ENCODE results near the gene FBXO36.
A peak's percentile ranks its signal among the peaks of the same experiment; 100 is the strongest.
"Not testable (repeated sequence)": the region's sequence is repeated elsewhere in the genome, so short reads cannot be mapped to it uniquely, and the experiment has no call there.

Gene FBXO36, protein sequence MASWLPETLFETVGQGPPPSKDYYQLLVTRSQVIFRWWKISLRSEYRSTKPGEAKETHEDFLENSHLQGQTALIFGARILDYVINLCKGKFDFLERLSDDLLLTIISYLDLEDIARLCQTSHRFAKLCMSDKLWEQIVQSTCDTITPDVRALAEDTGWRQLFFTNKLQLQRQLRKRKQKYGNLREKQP

DNA sequence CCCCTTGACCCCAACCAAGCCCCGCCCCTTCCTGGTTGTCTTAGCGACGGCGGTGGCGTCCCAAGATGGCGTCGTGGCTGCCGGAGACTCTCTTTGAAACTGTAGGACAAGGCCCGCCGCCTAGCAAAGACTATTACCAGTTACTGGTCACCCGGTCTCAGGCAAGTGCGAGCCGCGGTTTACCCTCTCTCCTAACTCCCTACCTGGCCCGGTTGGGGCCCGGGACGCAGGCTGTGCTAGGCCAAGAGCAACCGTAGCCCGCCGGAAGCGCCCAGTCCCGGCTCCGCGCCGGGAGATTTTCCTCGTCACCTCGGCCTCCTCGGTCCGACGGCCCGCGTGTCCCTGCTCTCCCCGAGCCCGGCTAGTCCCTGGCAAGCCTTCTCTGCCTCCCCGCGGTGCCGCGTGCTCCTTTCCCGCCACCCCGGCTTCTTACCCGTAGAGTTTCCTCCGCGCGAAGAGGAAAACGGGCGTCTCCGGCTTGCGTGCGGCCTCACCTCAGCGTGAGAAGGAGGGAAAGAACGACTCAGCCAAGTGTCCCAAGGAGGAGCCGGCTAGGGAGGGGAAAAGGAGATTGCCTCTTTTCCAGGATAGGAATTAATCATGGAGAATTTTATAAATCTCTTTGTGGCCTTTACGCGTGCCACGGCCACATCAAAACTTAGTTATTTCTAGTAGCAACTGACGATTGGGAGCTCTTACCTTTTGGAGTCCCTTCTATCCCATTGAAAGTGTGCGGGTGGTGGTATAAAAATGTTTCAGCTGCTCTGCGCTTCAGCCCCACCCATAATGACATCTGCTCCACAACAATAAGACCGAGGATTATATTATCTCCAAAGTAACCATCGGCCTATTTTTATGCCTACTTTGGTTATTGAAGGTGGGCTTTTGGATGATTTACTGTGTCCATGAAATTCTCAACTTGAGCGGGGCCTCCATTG lies at the start of gene FBXO36:
Gene FBXO36, plus strand, starts transcription at position 55 of the 938 bp plus-strand sequence. Its CDS starts 11 bp downstream, at position 66.
- FAIRE-seq: no peak

DNA sequence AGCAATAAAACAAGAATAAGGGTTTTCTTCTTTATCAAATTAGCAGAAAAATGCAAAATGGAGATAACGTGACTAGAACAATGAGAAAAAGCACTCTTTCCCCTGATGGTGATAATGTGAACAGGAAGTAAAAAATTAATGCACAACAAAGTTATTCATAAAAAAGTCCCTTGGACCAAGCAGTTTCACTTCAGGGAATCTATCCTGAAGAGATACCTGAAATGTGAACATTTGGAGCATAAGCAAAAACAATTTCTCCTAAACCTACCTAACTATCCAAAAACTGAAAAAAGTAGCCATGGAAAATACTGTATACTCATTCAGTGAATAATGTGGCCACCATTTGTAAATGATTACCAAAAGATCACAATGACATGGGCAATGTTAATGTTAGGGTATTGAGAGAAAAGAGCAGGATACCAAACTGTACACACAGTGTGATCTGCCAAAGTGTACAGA lies 49.2 kb upstream of the FBXO36 start:
- no peak for FAIRE-seq

DNA sequence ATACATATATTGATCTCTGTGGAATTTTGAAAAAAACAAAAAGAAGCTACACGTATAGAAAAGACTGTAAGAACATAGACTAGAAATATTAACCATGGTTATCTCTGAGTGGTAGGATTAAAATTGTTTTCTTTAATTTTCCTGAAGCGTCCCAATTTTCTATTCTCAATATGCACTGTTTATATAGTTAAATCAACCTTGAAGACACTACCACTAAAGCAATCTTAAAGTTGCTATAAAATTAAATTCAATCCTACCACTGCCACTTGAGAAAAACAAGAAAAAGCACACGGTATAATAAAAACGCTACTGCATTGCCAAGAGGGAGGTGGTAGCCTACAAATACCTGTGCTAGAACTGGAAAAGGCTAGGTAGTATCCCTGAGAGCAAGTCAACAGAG lies 47.7 kb upstream of the FBXO36 start:
- no peak for FAIRE-seq

DNA sequence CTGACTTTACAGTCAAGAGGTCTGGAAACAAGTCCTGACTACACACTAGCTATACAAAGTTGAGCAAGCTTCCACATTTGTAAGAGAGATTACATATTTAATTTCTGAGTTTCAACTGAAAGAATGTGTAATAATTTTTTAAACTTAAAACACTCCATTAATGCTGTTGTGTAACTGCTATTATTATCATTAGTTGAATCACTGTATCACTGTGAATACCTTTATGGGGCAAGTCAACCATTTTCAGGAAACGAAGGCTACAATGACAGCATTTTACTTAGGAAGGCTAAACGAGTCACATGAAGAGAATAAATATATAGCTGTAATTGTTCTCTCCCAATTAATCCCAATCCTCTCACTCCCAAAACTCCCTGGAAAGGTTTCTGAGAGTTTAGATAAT lies 46.8 kb upstream of the FBXO36 start:
- FAIRE-seq: no peak

DNA sequence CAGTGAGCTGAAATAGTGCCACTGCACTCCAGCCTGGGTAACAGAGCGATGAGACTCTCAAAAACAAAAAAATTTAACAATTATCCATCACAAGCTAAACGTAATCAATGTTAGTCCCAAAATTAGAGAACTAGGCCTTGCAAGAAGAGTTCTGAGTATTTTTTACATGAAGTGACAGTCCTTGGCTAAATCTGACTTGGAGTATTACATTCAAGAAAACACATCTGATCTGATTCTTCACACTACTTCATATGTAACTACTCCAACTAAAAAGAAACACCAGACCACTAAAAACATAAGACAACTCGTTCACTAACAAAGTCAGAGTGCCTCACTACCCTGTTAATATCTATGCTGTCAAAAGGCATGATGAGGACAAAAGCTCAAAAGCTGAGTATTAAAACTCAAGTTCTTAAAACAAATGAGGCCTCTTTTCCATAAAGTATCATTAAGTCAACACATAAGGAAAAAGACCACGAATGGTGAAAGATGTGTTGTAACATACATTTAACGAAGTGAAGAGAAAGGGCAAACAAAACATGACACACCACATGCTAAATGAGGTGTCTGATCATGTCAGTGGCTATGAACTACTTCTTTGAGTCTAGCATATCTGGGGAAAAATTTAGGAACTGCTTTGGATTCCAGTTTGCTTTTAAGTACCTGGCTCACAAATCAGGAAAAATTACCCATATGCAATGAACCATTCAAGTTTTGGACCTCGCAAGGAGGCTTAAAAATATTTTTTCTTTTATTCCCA lies 42.9 kb upstream of the FBXO36 start:
- FAIRE-seq: no peak

DNA sequence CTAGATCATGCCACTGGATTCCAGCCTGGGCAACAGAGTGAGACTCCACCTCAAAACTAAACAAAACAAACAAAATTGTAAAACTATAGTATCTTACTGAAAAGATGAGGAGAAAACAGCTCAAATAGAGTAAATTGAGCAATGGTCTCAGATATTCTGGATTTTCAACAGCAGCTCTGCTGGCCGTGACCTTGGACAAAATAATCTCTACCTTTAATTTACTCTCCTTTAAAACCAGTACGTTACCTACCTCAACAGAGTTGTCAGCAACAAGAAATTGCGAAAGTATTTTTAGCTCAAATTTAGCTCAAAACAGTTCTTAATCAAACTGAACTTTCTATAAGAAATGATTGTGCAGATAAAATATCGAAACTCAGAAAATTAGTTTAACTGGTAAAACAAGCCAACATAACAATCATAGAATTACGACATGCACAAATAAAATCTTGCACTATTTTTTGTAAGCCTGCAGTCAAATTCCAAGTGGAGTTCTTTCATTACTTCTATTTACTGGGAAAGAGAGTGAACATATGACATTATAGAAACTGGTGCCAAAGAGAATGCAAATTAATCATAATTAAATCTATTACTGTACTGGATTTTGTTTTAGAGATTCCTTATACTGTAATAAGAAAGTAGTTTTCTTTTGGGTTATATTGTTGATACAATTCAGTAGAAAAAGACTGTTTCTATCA lies 41.3 kb upstream of the FBXO36 start:
- FAIRE-seq: no peak

DNA sequence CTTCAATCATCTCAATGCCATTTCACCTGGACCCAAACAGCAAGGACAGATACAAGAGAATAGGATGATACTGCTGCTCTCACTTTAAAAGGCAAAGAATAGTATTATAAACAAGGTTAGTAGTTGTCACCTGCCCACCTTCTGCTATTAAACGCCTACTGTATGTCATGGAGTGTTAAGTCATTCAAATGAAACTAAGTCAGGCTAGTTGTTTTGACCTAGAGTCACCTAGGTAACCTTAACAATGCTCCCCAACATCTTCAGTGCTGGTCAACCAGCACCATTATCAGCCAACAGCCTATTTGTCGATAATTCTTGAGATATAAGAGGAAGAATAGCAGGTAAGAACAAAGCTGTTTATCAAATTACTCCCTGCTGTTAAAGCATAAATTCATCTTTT lies 39.7 kb upstream of the FBXO36 start:
- FAIRE-seq: no peak

DNA sequence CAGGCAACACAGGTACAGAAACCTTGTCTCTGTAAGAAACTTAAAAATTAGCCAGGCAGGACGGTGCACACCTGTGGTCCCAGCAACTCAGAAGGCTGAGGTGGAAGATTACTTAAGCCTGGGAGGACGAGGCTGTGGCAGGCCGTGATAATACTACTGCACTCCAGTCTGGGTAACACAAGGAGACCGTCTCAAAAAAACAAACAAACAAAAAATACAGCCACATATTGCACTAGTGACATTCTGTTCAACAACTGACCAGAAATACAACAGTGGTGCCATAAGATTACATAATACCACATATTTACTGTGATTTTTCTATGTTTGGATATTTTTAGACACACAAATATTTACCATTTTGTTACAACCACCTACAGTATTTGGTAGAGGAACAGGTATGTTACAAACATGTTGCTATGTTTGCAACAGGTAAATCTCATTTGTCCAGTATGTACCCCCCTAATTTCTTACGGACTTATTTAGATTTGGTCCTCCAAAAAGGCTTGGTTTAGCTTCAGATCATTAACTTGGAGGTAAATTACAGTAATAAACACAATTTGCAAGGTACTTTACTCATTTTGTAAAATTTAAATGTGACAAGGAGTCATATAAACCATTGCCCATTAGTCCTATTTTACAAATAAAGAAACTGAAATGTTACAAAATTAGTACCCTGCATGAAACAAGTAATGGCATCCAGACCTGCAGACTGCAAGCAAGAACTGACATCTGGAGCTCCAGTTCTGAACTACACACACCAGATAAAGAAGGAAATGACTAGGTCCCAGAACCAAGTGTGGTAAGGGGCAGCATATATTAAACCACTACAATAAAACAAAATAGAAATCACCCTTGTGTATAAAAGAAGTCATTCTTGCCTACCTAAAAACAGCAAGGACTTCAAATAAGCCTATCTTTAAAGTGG lies 37.3 kb upstream of the FBXO36 start:
- FAIRE-seq: no peak

DNA sequence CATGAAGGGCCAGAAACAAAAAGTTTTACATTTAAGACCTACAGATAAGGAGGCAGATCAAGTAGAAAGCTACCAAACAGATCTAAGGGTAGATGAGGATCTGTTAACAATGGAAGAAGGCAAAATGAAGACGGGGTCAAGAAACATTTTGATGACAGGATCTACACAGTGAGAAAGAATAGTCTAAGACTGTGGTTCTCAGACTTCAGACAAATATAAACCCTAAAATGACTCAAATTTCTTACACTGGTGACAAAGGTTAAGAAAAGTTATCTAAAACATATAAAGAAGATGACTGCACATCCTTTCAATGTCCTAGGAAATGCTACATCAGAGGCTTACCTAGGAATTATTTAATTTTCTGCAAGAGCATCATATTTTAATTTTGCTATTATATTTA lies 34.9 kb upstream of the FBXO36 start:
- FAIRE-seq: no peak

DNA sequence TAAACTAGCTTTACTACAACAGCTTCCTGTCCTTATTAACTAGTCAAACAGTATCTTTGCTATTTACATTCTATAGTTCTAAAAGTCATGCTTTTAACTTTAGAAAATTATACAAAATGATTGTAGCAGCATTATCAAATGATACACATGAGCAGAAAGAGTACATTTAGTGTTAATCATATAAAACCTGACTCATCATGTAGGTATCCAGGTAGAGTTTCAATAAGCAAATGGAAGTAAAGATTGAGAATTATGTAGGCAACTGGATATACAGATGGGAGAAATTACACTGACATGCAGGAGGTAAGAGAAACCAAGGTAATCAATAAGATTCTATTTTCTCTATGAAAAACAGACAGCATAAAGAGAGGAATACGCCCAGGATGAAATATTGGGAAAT lies 34.3 kb upstream of the FBXO36 start:
- no peak for FAIRE-seq

DNA sequence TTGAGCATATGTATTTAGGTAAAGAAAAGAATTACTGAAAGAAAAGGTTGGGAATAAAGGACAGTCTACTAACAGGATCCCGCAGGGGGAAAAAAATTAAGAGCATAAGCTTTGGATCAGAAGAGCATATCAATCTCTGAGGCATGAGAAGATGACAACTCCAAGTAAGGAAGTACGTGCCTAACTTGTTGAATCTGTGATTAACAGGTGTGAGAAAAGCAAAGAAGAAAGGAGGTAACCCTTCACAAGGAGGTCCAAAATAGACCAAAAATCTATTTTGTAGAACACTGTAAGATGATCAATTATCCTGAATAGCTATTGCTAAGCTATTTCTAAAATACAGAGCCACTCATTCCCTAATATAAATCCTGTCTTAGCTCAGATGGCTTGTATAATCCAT lies 33.3 kb upstream of the FBXO36 start:
- FAIRE-seq: no peak

DNA sequence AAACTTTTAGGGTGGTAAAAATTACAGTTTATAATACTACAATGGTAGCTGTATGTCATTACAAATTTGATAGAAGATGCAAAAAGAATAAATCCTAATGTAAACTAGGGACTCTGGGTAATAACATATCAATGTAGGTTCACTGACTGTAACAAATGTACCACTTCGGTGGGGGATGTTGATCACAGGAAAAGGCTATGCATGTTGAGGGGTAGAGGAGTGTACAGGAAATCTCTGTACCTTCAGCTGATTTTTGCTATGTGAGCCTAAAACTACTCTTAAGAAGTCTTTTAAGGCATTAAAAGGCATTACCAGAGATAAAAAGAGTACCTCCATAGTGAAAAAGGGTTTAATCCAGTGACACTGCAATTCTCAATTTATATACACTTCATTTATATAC lies 25.4 kb upstream of the FBXO36 start:
- no peak for FAIRE-seq

DNA sequence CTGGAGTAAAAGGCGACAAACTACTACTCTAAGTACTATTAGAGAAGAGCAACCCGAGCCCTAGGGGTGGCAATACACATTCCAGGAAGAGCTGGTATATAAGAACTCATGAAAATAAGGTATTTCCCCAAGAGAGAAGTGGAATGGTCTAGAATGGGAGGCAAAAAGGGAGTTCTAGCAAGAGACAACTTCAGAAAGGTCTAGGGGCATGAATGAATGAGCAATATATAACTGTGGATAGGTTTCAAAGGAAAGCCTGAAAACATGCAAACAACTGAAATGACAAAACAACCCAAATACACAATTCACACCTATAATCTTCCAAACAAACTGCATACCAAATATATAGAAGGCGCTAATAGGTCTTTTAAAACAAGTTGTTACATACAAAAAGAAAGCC lies 22.7 kb upstream of the FBXO36 start:
- FAIRE-seq: no peak

DNA sequence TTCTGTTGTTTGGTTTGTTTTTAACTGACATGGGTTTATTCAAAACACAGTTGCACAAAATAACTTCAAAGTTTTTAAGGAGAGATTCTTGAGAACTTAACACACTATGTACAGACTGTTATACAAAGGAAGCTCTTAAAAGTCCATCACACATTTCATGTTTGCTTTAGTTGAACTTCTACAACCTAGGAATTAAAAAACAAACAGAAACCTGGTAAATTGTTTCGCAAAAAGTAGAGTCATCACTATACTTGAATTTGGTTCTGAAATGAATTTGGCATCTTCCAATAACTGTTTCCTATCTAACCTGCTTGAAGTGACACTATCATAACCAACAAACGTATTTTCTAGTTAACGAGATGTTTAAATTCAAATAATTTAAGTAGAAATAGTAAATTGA lies 22.3 kb upstream of the FBXO36 start:
- no peak for FAIRE-seq

DNA sequence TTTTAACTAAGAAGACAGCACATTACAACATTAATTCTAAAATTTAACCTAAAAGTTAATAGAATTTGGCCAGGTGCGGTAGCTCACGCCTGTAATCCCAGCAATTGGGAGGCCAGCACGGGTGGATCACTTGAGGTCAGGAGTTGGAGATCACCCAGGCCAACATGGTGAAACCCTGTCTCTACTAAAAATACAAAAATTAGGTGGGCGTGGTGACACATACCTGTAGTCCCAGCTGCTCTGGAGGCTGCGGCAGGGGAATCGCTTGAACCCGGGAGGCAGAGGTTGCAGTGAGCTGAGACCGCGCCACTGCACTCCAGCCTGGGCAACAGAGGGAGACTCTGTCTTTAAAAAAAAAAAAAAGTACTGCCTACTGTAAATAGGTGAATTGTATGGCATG lies 21.8 kb upstream of the FBXO36 start:
- FAIRE-seq: not testable (repeated sequence)

DNA sequence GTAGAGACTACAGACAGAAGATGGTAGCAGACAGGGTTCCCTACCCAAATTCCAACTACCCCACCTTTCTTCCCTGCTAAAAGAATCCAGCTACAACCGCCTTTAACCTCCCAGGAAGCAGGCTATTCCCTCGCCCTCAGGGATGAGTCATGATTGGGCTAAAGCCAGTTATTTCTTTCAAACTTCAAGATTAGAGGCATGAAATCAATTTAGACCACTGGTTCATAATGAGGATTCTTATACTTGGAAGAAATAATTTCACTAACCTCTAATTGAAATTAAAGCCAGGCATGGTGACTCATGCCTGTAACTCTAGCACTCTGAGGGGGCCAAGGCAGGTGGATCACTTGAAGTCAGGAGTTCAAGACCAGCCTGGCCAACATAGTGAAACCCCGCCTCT lies 20.5 kb upstream of the FBXO36 start:
- no peak for FAIRE-seq

DNA sequence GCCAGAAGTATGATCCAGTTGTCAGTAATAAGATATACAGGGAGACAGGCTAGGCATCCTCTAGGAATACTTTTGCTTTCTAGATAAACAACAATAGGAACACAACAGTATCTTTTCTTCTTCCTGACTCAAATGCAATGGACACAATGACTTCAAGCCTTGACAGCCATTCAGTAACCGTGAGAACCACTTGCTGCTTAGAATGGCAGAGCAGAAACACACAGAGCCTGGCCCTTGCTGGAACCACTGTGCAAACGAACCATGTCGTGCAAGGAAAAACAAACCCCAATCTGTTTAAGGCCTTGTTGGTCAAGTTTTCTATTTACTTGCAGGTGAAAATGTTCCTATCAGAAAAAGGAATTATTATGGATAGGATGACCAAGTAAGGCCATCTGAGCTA lies 19.3 kb upstream of the FBXO36 start:
- no peak for FAIRE-seq

DNA sequence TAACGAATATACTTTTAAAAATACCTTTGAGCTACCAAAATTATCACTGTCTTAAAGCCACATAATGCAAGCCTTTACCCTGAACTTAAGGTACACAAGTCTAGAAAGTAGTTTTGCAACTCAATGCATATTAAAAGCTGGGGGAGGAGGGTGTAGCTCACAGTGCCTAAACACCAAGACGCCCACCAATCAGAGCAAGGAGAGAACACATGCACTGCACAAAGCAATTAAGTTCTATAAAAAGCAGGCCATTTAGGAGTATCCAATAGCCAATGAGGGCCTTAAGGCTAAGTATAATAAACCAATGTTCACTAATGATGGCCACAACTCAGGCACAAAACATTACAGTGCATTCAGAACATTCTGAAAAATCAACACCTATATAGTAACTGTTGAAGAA lies 16.7 kb upstream of the FBXO36 start:
- no peak for FAIRE-seq

DNA sequence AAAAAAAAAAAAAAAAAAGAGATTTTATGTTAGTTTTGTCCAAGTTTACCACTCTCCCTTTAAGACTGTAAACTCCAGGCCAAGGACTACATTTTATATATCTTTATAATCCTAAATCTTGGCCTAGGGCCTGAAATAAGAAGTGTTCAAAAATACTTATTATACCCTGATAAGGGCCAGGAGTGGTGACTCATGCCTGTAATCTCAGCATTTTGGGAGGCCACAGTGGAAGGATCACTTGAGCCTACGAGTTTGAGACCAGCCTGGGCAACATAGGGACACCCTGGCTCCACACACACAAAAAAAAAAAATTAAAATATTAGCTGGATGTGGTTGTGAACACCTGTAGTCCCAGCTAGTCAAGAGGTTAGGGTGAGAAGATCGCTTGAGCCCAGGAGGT lies 13.2 kb upstream of the FBXO36 start:
- no peak for FAIRE-seq

DNA sequence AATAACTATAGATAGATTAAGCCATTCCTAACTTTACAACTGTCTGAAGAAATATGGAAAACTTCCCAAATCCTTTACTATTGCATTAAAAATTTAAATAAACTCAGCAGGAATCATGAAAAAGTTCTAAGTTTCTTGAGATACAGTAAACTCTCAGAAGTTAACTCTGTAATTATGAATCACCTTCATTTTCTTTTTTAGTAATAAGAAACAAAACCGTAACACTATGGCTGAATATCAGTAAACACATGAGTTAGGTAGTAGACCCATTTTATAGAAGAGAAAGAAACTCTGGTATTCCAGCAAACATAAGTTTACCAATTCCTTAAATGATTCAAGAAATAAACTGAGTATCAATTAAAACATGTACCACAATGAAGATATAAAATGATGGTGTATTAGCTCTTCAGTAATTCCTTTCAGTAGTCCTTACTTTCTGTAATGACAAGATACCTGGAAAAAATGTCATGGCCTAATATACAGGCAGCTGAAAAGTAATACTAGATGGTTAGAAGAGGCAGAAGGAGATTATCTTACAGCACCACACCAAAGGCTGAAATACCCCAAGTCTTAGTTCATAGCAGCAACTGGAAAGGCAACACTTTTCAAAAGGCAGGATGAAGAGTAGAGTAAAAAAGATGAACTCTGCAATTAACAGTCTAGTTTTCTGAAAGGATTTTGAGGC lies 12.0 kb upstream of the FBXO36 start:
- no peak for FAIRE-seq

DNA sequence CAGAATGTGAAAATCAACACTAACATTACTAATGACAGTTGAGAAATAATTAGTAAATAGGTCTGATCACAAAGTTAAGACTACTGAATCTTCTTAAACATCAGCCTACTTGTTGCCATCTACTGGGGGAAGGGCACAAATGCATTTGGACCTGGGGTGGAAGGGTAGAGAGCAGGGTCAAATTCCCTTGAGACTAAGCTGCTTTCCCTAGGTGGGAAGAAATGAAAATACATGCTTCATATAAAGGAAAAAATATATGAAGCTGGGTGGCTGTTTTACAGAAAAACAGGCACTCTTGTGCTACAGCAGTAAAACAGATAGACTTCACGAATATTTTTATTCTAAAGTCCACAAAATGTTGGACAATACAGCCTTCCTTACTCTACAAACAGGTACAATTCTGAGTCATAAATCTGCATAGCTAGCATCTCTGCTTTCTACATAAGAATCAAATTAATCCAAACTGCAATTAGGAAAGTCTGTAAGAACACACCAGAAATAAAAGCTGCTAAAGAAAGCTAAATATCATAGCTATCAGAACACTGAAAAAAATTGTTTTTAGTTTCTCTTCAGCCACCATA lies 11.4 kb upstream of the FBXO36 start:
- peak; percentile 30 for FAIRE-seq

Measured in A204.1 (cell line).